ENCODE data around the gene ZCCHC14.

Gene ZCCHC14

GRCh38 chr16:87464691-87465300 is 28.0 kb downstream of the ZCCHC14 start:
- Histone ChIP-seq H3K36me3 (ENCODE audit: control insufficient read depth in 1 of 2, insufficient read depth in 2 of 2, low read length in 2 of 2) (peaks cover 0 to 1% of the 10 kb centered on the region in 2 experiments), H4K8ac (ENCODE audit: low read depth, low read length) (no peak overlapping the region)
- no CpG with 5 or more reads among the region's 13 CpGs for WGBS (ENCODE audit: extremely low coverage, insufficient coverage, insufficient read length)

GRCh38 chr16:87463722-87464690 is 28.8 kb downstream of the ZCCHC14 start:
- Histone ChIP-seq H3K14ac (ENCODE audit: low read length) (no peak overlapping the region), H3K79me2 (ENCODE audit: control insufficient read depth, insufficient read depth, low read length, poor library complexity) (peaks cover 3% of the 10 kb centered on the region), H3K9me3 (ENCODE audit: insufficient read depth, low read depth, low read length) (no peaks in the 10 kb centered on the region), H4K91ac (ENCODE audit: low read depth, low read length) (peak overlapping the region; percentile 30), H2BK5ac (ENCODE audit: low read depth, low read length, poor library complexity) (no peak overlapping the region), H3K27ac (ENCODE audit: low read depth, low read length) (no peak overlapping the region), H3K4me2 (ENCODE audit: low read length) (no peak overlapping the region), H3K23ac (ENCODE audit: low read length) (no peak overlapping the region), H3K18ac (ENCODE audit: low read length) (peak overlapping the region; percentile 5), H2AFZ (ENCODE audit: insufficient read depth, low read length, poor library complexity) (peak overlapping the region; percentile 11), H3K4me1 (ENCODE audit: control insufficient read depth in 1 of 2, insufficient read depth in 2 of 2, low read length in 2 of 2) (peaks cover 14 to 15% of the 10 kb centered on the region in 2 experiments), H4K12ac (ENCODE audit: low read depth, low read length) (peak overlapping the region; percentile 6), H3K36me3 (ENCODE audit: control insufficient read depth in 1 of 2, insufficient read depth in 2 of 2, low read length in 2 of 2) (peaks cover 2 to 4% of the 10 kb centered on the region in 2 experiments), H4K8ac (ENCODE audit: low read depth, low read length) (peak overlapping the region; percentile 25), H2BK12ac (ENCODE audit: low read length) (peak overlapping the region; percentile 8), H3K27me3 (ENCODE audit: insufficient read depth, low read length) (no peaks in the 10 kb centered on the region), H3K4me3 (ENCODE audit: low read depth, low read length) (no peak overlapping the region), H3K9ac (ENCODE audit: low read length) (no peak overlapping the region), H2BK120ac (ENCODE audit: insufficient read depth, low read length, poor library complexity) (no peak overlapping the region), H3K4ac (ENCODE audit: low read depth, low read length) (no peak overlapping the region), H2AK5ac (ENCODE audit: low read length) (no peak overlapping the region), H3K79me1 (ENCODE audit: low read length) (peaks cover 5% of the 10 kb centered on the region)
- peak; percentile 50 to 53 for DNase-seq
- WGBS (ENCODE audit: extremely low coverage, insufficient coverage, insufficient read length), result no CpG with 5 or more reads among the region's 22 CpGs

More at GRCh38 chr16:87464691-87465300, 28.0 kb downstream of the ZCCHC14 start:
- Histone ChIP-seq H2AFZ (ENCODE audit: insufficient read depth, low read length, poor library complexity) (no peak overlapping the region), H3K27me3 (ENCODE audit: insufficient read depth, low read length) (no peaks in the 10 kb centered on the region), H3K79me1 (ENCODE audit: low read length) (peaks cover 5% of the 10 kb centered on the region), H3K79me2 (ENCODE audit: control insufficient read depth, insufficient read depth, low read length, poor library complexity) (peaks cover 3% of the 10 kb centered on the region), H3K23ac (ENCODE audit: low read length) (no peak overlapping the region), H3K9me3 (ENCODE audit: insufficient read depth, low read depth, low read length) (no peaks in the 10 kb centered on the region), H3K27ac (ENCODE audit: low read depth, low read length) (no peak overlapping the region), H3K4ac (ENCODE audit: low read depth, low read length) (peak overlapping the region; percentile 26), H2AK5ac (ENCODE audit: low read length) (no peak overlapping the region), H2BK120ac (ENCODE audit: insufficient read depth, low read length, poor library complexity) (no peak overlapping the region), H3K14ac (ENCODE audit: low read length) (peak overlapping the region; percentile 16), H3K4me3 (ENCODE audit: low read depth, low read length) (no peak overlapping the region), H4K91ac (ENCODE audit: low read depth, low read length) (no peak overlapping the region), H3K18ac (ENCODE audit: low read length) (peak overlapping the region; percentile 14), H2BK5ac (ENCODE audit: low read depth, low read length, poor library complexity) (no peak overlapping the region), H2BK12ac (ENCODE audit: low read length) (no peak overlapping the region), H4K12ac (ENCODE audit: low read depth, low read length) (no peak overlapping the region), H3K4me2 (ENCODE audit: low read length) (no peak overlapping the region), H3K9ac (ENCODE audit: low read length) (no peak overlapping the region), H3K4me1 (ENCODE audit: control insufficient read depth in 1 of 2, insufficient read depth in 2 of 2, low read length in 2 of 2) (peaks cover 14 to 15% of the 10 kb centered on the region in 2 experiments)
- peak; percentile 88 to 91 for DNase-seq

DNA sequence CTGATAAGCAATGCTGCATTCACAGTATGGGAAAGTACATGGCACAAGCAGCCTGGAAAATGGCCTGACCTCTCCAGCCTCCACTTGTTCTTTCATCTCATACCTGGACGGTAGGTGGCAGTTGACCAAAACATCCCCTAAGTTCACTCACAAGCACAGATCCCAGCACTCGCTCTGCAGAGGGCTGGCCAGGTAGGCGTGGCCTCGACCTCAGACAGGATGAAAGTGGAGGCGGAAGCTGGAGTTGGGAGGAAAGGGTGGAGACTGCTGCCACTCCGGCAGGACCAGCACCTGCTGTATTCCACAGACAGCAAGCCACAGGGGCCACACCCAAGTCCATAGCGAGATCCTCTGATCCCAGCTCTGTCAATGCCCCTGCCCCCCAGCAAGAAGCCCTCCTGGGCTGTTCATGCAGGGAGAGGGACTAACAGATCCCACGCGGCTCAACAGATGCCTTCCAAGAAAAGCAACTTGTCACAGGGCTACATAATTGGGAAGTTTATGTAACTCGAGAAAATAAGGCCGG is 31.3 kb downstream of the ZCCHC14 start:
- no peak overlapping the region for H2BK120ac ChIP-seq (ENCODE audit: insufficient read depth, low read length, poor library complexity)
- H2AFZ ChIP-seq (ENCODE audit: insufficient read depth, low read length, poor library complexity), result peak overlapping the region; percentile 63
- no peak overlapping the region for H3K14ac ChIP-seq (ENCODE audit: low read length)
- H4K12ac ChIP-seq (ENCODE audit: low read depth, low read length), result no peak overlapping the region
- WGBS (ENCODE audit: extremely low coverage, insufficient coverage, insufficient read length), result no CpG with 5 or more reads among the region's 11 CpGs
- peaks cover 3% of the 10 kb centered on the region for H3K79me2 ChIP-seq (ENCODE audit: control insufficient read depth, insufficient read depth, low read length, poor library complexity)
- no peak overlapping the region for H3K18ac ChIP-seq (ENCODE audit: low read length)
- no peak overlapping the region for H2BK12ac ChIP-seq (ENCODE audit: low read length)
- H4K8ac ChIP-seq (ENCODE audit: low read depth, low read length), result no peak overlapping the region
- H2AK5ac ChIP-seq (ENCODE audit: low read length), result no peak overlapping the region
- no peaks in the 10 kb centered on the region for H3K27me3 ChIP-seq (ENCODE audit: insufficient read depth, low read length)
- H3K4me2 ChIP-seq (ENCODE audit: low read length), result peak overlapping the region; percentile 47
- H3K79me1 ChIP-seq (ENCODE audit: low read length), result peaks cover 9% of the 10 kb centered on the region
- peak; percentile 94 to 95 for DNase-seq
- H2BK5ac ChIP-seq (ENCODE audit: low read depth, low read length, poor library complexity), result no peak overlapping the region
- peaks cover 6 to 9% of the 10 kb centered on the region in 2 experiments for H3K36me3 ChIP-seq (ENCODE audit: control insufficient read depth in 1 of 2, insufficient read depth in 2 of 2, low read length in 2 of 2)
- no peak overlapping the region for H3K9ac ChIP-seq (ENCODE audit: low read length)
- H3K4ac ChIP-seq (ENCODE audit: low read depth, low read length), result no peak overlapping the region
- H3K9me3 ChIP-seq (ENCODE audit: insufficient read depth, low read depth, low read length), result no peaks in the 10 kb centered on the region
- H3K4me1 ChIP-seq (ENCODE audit: control insufficient read depth in 1 of 2, insufficient read depth in 2 of 2, low read length in 2 of 2), result peaks cover 28% of the 10 kb centered on the region in 2 experiments
- no peak overlapping the region for H3K23ac ChIP-seq (ENCODE audit: low read length)
- no peak overlapping the region for H3K27ac ChIP-seq (ENCODE audit: low read depth, low read length)
- no peak overlapping the region for H4K91ac ChIP-seq (ENCODE audit: low read depth, low read length)
- no peak overlapping the region for H3K4me3 ChIP-seq (ENCODE audit: low read depth, low read length)

DNA sequence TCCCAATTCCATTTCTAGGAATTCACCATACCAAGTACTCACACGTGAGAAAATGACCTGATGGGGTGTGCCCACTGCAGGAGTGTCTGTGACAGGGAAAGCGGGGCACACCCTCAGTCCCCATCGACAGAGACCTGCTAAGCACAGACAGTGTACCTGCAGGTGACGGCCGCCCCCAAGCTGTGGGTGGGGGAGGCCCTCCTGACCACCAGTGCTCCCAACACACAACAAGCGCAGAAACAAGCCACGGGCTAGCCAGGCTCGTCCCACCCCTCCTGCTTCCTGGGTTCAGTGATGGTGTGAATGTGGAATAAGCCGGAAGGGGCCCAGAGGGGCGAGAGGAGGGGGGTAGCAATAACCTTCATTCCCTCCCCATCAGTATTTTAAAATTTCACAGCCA is 31.9 kb downstream of the ZCCHC14 start:
- Histone ChIP-seq H2AK5ac (ENCODE audit: low read length) (no peak overlapping the region), H3K14ac (ENCODE audit: low read length) (no peak overlapping the region), H3K4me2 (ENCODE audit: low read length) (no peak overlapping the region), H4K91ac (ENCODE audit: low read depth, low read length) (no peak overlapping the region), H3K9me3 (ENCODE audit: insufficient read depth, low read depth, low read length) (no peaks in the 10 kb centered on the region), H3K9ac (ENCODE audit: low read length) (no peak overlapping the region), H2BK120ac (ENCODE audit: insufficient read depth, low read length, poor library complexity) (no peak overlapping the region), H3K4ac (ENCODE audit: low read depth, low read length) (peak overlapping the region; percentile 49), H3K36me3 (ENCODE audit: control insufficient read depth in 1 of 2, insufficient read depth in 2 of 2, low read length in 2 of 2) (peaks cover 6 to 9% of the 10 kb centered on the region in 2 experiments), H3K23ac (ENCODE audit: low read length) (no peak overlapping the region), H2BK5ac (ENCODE audit: low read depth, low read length, poor library complexity) (no peak overlapping the region), H3K4me3 (ENCODE audit: low read depth, low read length) (no peak overlapping the region), H3K27me3 (ENCODE audit: insufficient read depth, low read length) (no peaks in the 10 kb centered on the region), H3K4me1 (ENCODE audit: control insufficient read depth in 1 of 2, insufficient read depth in 2 of 2, low read length in 2 of 2) (peaks cover 28% of the 10 kb centered on the region in 2 experiments), H3K18ac (ENCODE audit: low read length) (no peak overlapping the region), H2AFZ (ENCODE audit: insufficient read depth, low read length, poor library complexity) (no peak overlapping the region), H4K12ac (ENCODE audit: low read depth, low read length) (no peak overlapping the region), H4K8ac (ENCODE audit: low read depth, low read length) (no peak overlapping the region), H3K79me1 (ENCODE audit: low read length) (peaks cover 9% of the 10 kb centered on the region), H3K79me2 (ENCODE audit: control insufficient read depth, insufficient read depth, low read length, poor library complexity) (peaks cover 3% of the 10 kb centered on the region), H3K27ac (ENCODE audit: low read depth, low read length) (no peak overlapping the region), H2BK12ac (ENCODE audit: low read length) (no peak overlapping the region)
- WGBS (ENCODE audit: extremely low coverage, insufficient coverage, insufficient read length), result no CpG with 5 or more reads among the region's 10 CpGs
- DNase-seq, result no peak
